Measurements from ENCODE around the gene MED19. TPM values are rescaled to one million over a fixed set of nuclear protein-coding genes. Genes with fewer than 3 reads are reported as not detected.
A peak's percentile ranks its signal among the peaks of the same experiment; 100 is the strongest.
"Not testable (repeated sequence)": the region's sequence is repeated elsewhere in the genome, so short reads cannot be mapped to it uniquely, and the experiment has no call there.

The MED19 gene
- polyA plus RNA-seq, 3 donors: 21.2 to 23.7 (median 22.9) TPM

- DNase-seq (ENCODE audit: low read depth in 3 of 3, low spot score in 2 of 3): no peak
These were observed 2.1 kb downstream of the MED19 start for GRCh38 chr11:57709802-57710367.

- not testable (repeated sequence) for DNase-seq (ENCODE audit: low read depth in 3 of 3, low spot score in 2 of 3)
These were observed 6.6 kb downstream of the MED19 start for GRCh38 chr11:57705432-57705831.

GRCh38 chr11:57704932-57705331 lies 7.1 kb downstream of the MED19 start:
- no peak for DNase-seq (ENCODE audit: low read depth in 3 of 3, low spot score in 2 of 3)

GRCh38 chr11:57703341-57703740 lies 8.7 kb downstream of the MED19 start:
- DNase-seq (ENCODE audit: low read depth in 3 of 3, low spot score in 2 of 3): no peak

GRCh38 chr11:57700425-57700824 lies 11.6 kb downstream of the MED19 start:
- DNase-seq (ENCODE audit: low read depth in 3 of 3, low spot score in 2 of 3): no peak

- no peak for DNase-seq (ENCODE audit: low read depth in 3 of 3, low spot score in 2 of 3)
These were observed 12.2 kb downstream of the MED19 start for GRCh38 chr11:57699813-57700212.

- DNase-seq (ENCODE audit: low read depth in 3 of 3, low spot score in 2 of 3): no peak
These were observed 13.1 kb downstream of the MED19 start for GRCh38 chr11:57698843-57699365.

GRCh38 chr11:57690474-57690873 lies 21.5 kb downstream of the MED19 start:
- DNase-seq (ENCODE audit: low read depth in 3 of 3, low spot score in 2 of 3): not testable (repeated sequence)

GRCh38 chr11:57681168-57681567 lies 30.8 kb downstream of the MED19 start:
- DNase-seq (ENCODE audit: low read depth in 3 of 3, low spot score in 2 of 3): no peak

- no peak for DNase-seq (ENCODE audit: low read depth in 3 of 3, low spot score in 2 of 3)
These were observed 31.5 kb downstream of the MED19 start for GRCh38 chr11:57680552-57680874.

GRCh38 chr11:57679396-57679795 lies 32.6 kb downstream of the MED19 start:
- DNase-seq (ENCODE audit: low read depth in 3 of 3, low spot score in 2 of 3): no peak

- no peak for DNase-seq (ENCODE audit: low read depth in 3 of 3, low spot score in 2 of 3)
These were observed 36.7 kb downstream of the MED19 start for GRCh38 chr11:57675176-57675941.

GRCh38 chr11:57674251-57674650 lies 37.8 kb downstream of the MED19 start:
- DNase-seq (ENCODE audit: low read depth in 3 of 3, low spot score in 2 of 3): no peak

GRCh38 chr11:57668434-57668782 lies 43.6 kb downstream of the MED19 start:
- DNase-seq (ENCODE audit: low read depth in 3 of 3, low spot score in 2 of 3): no peak

- peak in 1 of 3 donors; percentile 96 for DNase-seq (ENCODE audit: low read depth in 3 of 3, low spot score in 2 of 3)
These were observed 44.1 kb downstream of the MED19 start, which contains the start of gene ZDHHC5 for GRCh38 chr11:57667736-57668433. TSS of gene ZDHHC5 (plus strand) at chr11:57668114. CDS start at chr11:57673091, 4,977 bp downstream.

- DNase-seq (ENCODE audit: low read depth in 3 of 3, low spot score in 2 of 3): peak; percentile 94 to 99 (median 97)
These were observed 44.8 kb downstream of the MED19 start for GRCh38 chr11:57667117-57667735.

- no peak for DNase-seq (ENCODE audit: low read depth in 3 of 3, low spot score in 2 of 3)
These were observed 48.0 kb downstream of the MED19 start for GRCh38 chr11:57663975-57664374.

- no peak for DNase-seq (ENCODE audit: low read depth in 3 of 3, low spot score in 2 of 3)
These were observed 49.1 kb downstream of the MED19 start for GRCh38 chr11:57662893-57663292.

- DNase-seq (ENCODE audit: low read depth in 3 of 3, low spot score in 2 of 3): no peak
These were observed 52.3 kb downstream of the MED19 start for GRCh38 chr11:57659669-57660068.

GRCh38 chr11:57658023-57658361 lies 54.0 kb downstream of the MED19 start:
- no peak for DNase-seq (ENCODE audit: low read depth in 3 of 3, low spot score in 2 of 3)
